ENCODE data around the gene C1QTNF3.
A peak's percentile ranks its signal among the peaks of the same experiment; 100 is the strongest.

C1QTNF3 gene

GRCh38 chr5:33984178-33984577 is 58.8 kb downstream of the C1QTNF3 start:
- Histone ChIP-seq H3K4me2 (ENCODE audit: low read length) (no peak overlapping the region), H3K9ac (ENCODE audit: low read length) (no peak overlapping the region), H3K79me2 (ENCODE audit: control insufficient read depth, insufficient read depth, low read length) (no peaks in the 10 kb centered on the region), H2BK5ac (ENCODE audit: low read length) (no peak overlapping the region), H4K8ac (ENCODE audit: low read depth, low read length) (no peak overlapping the region), H3K4ac (ENCODE audit: low read depth, low read length) (no peak overlapping the region), H3K36me3 (ENCODE audit: control insufficient read depth, insufficient read depth, low read length) (peaks cover 2% of the 10 kb centered on the region), H3K4me1 (ENCODE audit: control insufficient read depth, low read depth, low read length) (peaks cover 3% of the 10 kb centered on the region), H4K5ac (ENCODE audit: low read length) (no peak overlapping the region), H2BK15ac (replicated peaks; ENCODE audit: low read depth) (no peak overlapping the region), H3K79me1 (ENCODE audit: low read length) (no peaks in the 10 kb centered on the region), H3K23ac (ENCODE audit: low read length) (no peak overlapping the region), H3K18ac (ENCODE audit: low read length) (no peak overlapping the region), H3K27me3 (ENCODE audit: insufficient read depth, low read length, poor library complexity) (no peaks in the 10 kb centered on the region), H2AK5ac (ENCODE audit: low read length) (no peak overlapping the region), H3K4me3 (ENCODE audit: low read length) (no peak overlapping the region), H3K27ac (ENCODE audit: low read depth, low read length) (no peak overlapping the region), H3K56ac (ENCODE audit: low read length) (no peak overlapping the region), H2BK120ac (ENCODE audit: low read depth, low read length) (no peak overlapping the region)
- no CpG with 5 or more reads among the region's 15 CpGs for WGBS (ENCODE audit: extremely low coverage, insufficient coverage, low lambda C conversion rate)
- no peak for DNase-seq

DNA sequence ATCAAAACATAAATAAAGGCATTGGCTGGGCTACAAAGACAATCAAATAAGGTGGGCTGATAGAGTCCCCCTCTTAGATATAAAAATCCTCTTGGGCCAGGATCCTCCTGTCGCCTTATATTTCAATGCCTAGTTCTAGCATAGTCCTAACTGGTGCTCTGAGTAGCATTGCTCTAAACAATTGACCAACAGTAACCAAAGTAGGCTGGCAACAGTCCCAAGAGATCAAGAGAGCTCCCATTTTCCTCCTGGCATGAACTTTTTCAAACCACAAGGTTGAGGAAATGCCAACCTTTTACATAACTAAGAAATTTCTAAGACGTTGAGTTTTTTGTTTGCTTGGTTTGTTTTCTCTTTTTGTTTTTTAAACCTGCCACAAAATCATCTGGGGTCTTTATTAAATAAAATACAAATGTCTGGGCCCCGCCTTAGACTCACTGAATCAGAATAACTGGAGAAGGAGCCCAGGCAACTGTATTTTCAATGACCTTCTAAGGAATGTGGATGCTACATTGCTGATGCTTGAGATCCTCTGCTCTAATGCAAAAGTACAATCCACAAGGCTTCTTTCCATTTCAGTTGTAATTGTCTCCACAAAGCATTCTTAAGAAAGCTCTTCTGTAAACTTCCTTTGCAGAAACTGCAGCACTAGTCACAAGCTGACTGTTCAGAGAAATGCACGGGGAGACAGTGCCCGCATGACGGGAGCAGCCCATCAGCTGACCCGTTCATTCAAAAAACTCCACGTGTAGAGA is 61.4 kb downstream of the C1QTNF3 start:
- no CpG with 5 or more reads among the region's 8 CpGs for WGBS (ENCODE audit: extremely low coverage, insufficient coverage, low lambda C conversion rate)
- Histone ChIP-seq H3K79me1 (ENCODE audit: low read length) (no peaks in the 10 kb centered on the region), H2BK5ac (ENCODE audit: low read length) (no peak overlapping the region), H3K23ac (ENCODE audit: low read length) (no peak overlapping the region), H3K36me3 (ENCODE audit: control insufficient read depth, insufficient read depth, low read length) (no peaks in the 10 kb centered on the region), H3K4me3 (ENCODE audit: low read length) (no peak overlapping the region), H3K4me2 (ENCODE audit: low read length) (no peak overlapping the region), H3K56ac (ENCODE audit: low read length) (no peak overlapping the region), H3K27me3 (ENCODE audit: insufficient read depth, low read length, poor library complexity) (no peaks in the 10 kb centered on the region), H2BK120ac (ENCODE audit: low read depth, low read length) (no peak overlapping the region), H4K8ac (ENCODE audit: low read depth, low read length) (no peak overlapping the region), H3K4ac (ENCODE audit: low read depth, low read length) (no peak overlapping the region), H2AK5ac (ENCODE audit: low read length) (no peak overlapping the region), H3K4me1 (ENCODE audit: control insufficient read depth, low read depth, low read length) (peaks cover 3% of the 10 kb centered on the region), H3K9ac (ENCODE audit: low read length) (no peak overlapping the region), H3K27ac (ENCODE audit: low read depth, low read length) (no peak overlapping the region), H3K18ac (ENCODE audit: low read length) (no peak overlapping the region), H2BK15ac (replicated peaks; ENCODE audit: low read depth) (no peak overlapping the region), H4K5ac (ENCODE audit: low read length) (no peak overlapping the region), H3K79me2 (ENCODE audit: control insufficient read depth, insufficient read depth, low read length) (no peaks in the 10 kb centered on the region)
- no peak for DNase-seq

DNA sequence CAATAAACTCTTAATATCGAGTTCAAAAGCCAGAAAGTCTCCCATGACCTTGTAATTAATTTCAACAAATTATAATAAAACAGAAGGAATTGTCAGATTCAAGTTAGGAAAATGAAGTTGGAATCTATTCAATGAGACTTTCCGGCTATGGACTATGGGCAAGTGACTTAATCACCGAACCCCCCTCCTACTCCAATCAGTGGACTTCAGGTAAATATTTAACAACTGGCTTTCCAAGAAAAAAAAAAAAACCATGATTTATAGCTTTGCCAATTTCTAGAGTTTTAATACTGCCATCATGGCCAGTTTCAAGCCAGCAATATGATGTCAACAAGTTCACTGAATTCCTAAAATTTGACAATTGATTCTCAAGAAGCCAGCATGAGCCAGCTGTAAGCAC is 63.0 kb downstream of the C1QTNF3 start:
- H4K5ac ChIP-seq (ENCODE audit: low read length): no peak overlapping the region
- DNase-seq: no peak
- no peak overlapping the region for H2AK5ac ChIP-seq (ENCODE audit: low read length)
- H3K36me3 ChIP-seq (ENCODE audit: control insufficient read depth, insufficient read depth, low read length): no peaks in the 10 kb centered on the region
- no peaks in the 10 kb centered on the region for H3K79me2 ChIP-seq (ENCODE audit: control insufficient read depth, insufficient read depth, low read length)
- no CpG with 5 or more reads among the region's 3 CpGs for WGBS (ENCODE audit: extremely low coverage, insufficient coverage, low lambda C conversion rate)
- H2BK5ac ChIP-seq (ENCODE audit: low read length): no peak overlapping the region
- H3K4ac ChIP-seq (ENCODE audit: low read depth, low read length): no peak overlapping the region
- no peak overlapping the region for H3K56ac ChIP-seq (ENCODE audit: low read length)
- no peak overlapping the region for H4K8ac ChIP-seq (ENCODE audit: low read depth, low read length)
- no peak overlapping the region for H3K4me3 ChIP-seq (ENCODE audit: low read length)
- no peak overlapping the region for H2BK120ac ChIP-seq (ENCODE audit: low read depth, low read length)
- no peak overlapping the region for H3K4me2 ChIP-seq (ENCODE audit: low read length)
- H3K27ac ChIP-seq (ENCODE audit: low read depth, low read length): no peak overlapping the region
- H3K27me3 ChIP-seq (ENCODE audit: insufficient read depth, low read length, poor library complexity): no peaks in the 10 kb centered on the region
- no peak overlapping the region for H3K9ac ChIP-seq (ENCODE audit: low read length)
- no peaks in the 10 kb centered on the region for H3K79me1 ChIP-seq (ENCODE audit: low read length)
- H3K4me1 ChIP-seq (ENCODE audit: control insufficient read depth, low read depth, low read length): peaks cover 2% of the 10 kb centered on the region
- no peak overlapping the region for H2BK15ac ChIP-seq (replicated peaks; ENCODE audit: low read depth)
- no peak overlapping the region for H3K18ac ChIP-seq (ENCODE audit: low read length)
- no peak overlapping the region for H3K23ac ChIP-seq (ENCODE audit: low read length)

DNA sequence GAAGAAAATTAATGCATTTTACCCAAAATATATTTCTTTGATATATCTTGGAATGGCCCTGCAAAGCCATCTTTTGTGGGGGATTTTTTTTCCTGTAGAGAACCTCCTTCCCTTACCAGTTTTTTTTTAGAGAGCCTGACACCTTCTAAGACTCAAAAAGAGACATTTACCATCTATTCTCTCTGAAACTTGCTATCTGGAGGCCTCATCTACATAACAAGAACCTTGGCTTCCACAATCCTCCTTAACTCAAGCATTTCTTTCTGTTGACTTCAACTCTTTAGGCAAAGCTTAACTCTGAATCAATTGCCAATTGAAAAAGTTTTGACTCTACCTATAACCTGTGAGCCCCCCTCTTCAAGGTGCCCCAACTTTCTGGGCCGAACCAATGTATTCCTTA is 64.7 kb downstream of the C1QTNF3 start:
- H2AK5ac ChIP-seq (ENCODE audit: low read length): no peak overlapping the region
- H3K79me2 ChIP-seq (ENCODE audit: control insufficient read depth, insufficient read depth, low read length): no peaks in the 10 kb centered on the region
- no peak overlapping the region for H2BK15ac ChIP-seq (replicated peaks; ENCODE audit: low read depth)
- no peak overlapping the region for H3K9ac ChIP-seq (ENCODE audit: low read length)
- no peak overlapping the region for H2BK5ac ChIP-seq (ENCODE audit: low read length)
- no peaks in the 10 kb centered on the region for H3K4me1 ChIP-seq (ENCODE audit: control insufficient read depth, low read depth, low read length)
- peak; percentile 13 for DNase-seq
- no peak overlapping the region for H3K4ac ChIP-seq (ENCODE audit: low read depth, low read length)
- H3K23ac ChIP-seq (ENCODE audit: low read length): no peak overlapping the region
- no peak overlapping the region for H2BK120ac ChIP-seq (ENCODE audit: low read depth, low read length)
- H3K4me2 ChIP-seq (ENCODE audit: low read length): no peak overlapping the region
- H3K56ac ChIP-seq (ENCODE audit: low read length): no peak overlapping the region
- WGBS (ENCODE audit: extremely low coverage, insufficient coverage, low lambda C conversion rate): no CpG with 5 or more reads among the region's 1 CpG
- no peak overlapping the region for H3K27ac ChIP-seq (ENCODE audit: low read depth, low read length)
- no peaks in the 10 kb centered on the region for H3K27me3 ChIP-seq (ENCODE audit: insufficient read depth, low read length, poor library complexity)
- no peak overlapping the region for H3K4me3 ChIP-seq (ENCODE audit: low read length)
- H3K18ac ChIP-seq (ENCODE audit: low read length): no peak overlapping the region
- H3K79me1 ChIP-seq (ENCODE audit: low read length): no peaks in the 10 kb centered on the region
- no peak overlapping the region for H4K8ac ChIP-seq (ENCODE audit: low read depth, low read length)
- no peaks in the 10 kb centered on the region for H3K36me3 ChIP-seq (ENCODE audit: control insufficient read depth, insufficient read depth, low read length)
- H4K5ac ChIP-seq (ENCODE audit: low read length): no peak overlapping the region

DNA sequence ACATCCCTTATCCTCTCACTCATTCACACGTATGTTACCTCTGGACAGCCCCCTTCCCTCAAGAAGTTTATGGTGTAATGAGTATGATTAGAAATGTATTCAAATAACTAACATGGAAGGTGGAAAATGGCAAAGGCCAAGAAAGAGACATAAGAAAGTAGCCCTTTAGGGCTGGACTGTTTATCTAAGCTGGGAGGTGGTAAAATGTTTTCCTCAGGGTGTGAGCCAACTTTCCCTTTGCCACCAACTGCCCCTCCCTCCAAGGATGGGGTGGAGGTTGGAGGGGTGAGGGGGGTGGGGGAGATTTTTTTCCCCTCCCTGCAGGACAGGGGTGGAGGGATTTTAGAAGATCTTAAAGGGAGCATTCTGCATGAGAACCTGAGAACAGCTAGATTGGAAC is 66.7 kb downstream of the C1QTNF3 start:
- no peaks in the 10 kb centered on the region for H3K4me1 ChIP-seq (ENCODE audit: control insufficient read depth, low read depth, low read length)
- no peak overlapping the region for H3K9ac ChIP-seq (ENCODE audit: low read length)
- no peaks in the 10 kb centered on the region for H3K36me3 ChIP-seq (ENCODE audit: control insufficient read depth, insufficient read depth, low read length)
- H2BK5ac ChIP-seq (ENCODE audit: low read length): no peak overlapping the region
- no peak overlapping the region for H3K56ac ChIP-seq (ENCODE audit: low read length)
- H4K8ac ChIP-seq (ENCODE audit: low read depth, low read length): no peak overlapping the region
- no peak overlapping the region for H3K4ac ChIP-seq (ENCODE audit: low read depth, low read length)
- no CpG with 5 or more reads among the region's 1 CpG for WGBS (ENCODE audit: extremely low coverage, insufficient coverage, low lambda C conversion rate)
- no peak overlapping the region for H2BK15ac ChIP-seq (replicated peaks; ENCODE audit: low read depth)
- no peaks in the 10 kb centered on the region for H3K79me1 ChIP-seq (ENCODE audit: low read length)
- H3K27me3 ChIP-seq (ENCODE audit: insufficient read depth, low read length, poor library complexity): no peaks in the 10 kb centered on the region
- H2BK120ac ChIP-seq (ENCODE audit: low read depth, low read length): no peak overlapping the region
- no peak for DNase-seq
- H2AK5ac ChIP-seq (ENCODE audit: low read length): no peak overlapping the region
- H3K79me2 ChIP-seq (ENCODE audit: control insufficient read depth, insufficient read depth, low read length): no peaks in the 10 kb centered on the region
- no peak overlapping the region for H4K5ac ChIP-seq (ENCODE audit: low read length)
- no peak overlapping the region for H3K4me2 ChIP-seq (ENCODE audit: low read length)
- H3K4me3 ChIP-seq (ENCODE audit: low read length): no peak overlapping the region
- no peak overlapping the region for H3K27ac ChIP-seq (ENCODE audit: low read depth, low read length)
- H3K18ac ChIP-seq (ENCODE audit: low read length): no peak overlapping the region
- no peak overlapping the region for H3K23ac ChIP-seq (ENCODE audit: low read length)

DNA sequence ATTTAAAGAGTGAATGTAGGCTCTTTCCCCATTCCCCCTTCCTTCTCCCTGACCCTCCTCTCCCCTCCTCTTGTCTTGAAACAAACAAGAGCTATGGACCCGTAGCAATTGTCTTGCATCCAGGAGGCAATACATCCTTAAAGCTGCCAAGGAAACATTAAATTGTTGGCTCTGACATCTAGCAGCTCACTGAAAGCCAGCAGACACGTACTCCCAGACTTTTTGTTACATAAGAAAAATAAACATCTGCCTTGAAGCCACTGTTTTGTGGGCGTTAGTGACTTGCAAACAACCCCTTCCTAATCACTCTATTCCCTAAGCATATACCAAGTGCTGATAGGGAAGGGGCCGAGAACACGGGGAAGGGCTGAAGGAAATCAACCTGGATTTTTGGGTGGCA is 67.2 kb downstream of the C1QTNF3 start:
- no peak overlapping the region for H4K8ac ChIP-seq (ENCODE audit: low read depth, low read length)
- H3K36me3 ChIP-seq (ENCODE audit: control insufficient read depth, insufficient read depth, low read length): no peaks in the 10 kb centered on the region
- no peak overlapping the region for H3K18ac ChIP-seq (ENCODE audit: low read length)
- no peak overlapping the region for H3K27ac ChIP-seq (ENCODE audit: low read depth, low read length)
- H2BK5ac ChIP-seq (ENCODE audit: low read length): no peak overlapping the region
- H3K4ac ChIP-seq (ENCODE audit: low read depth, low read length): no peak overlapping the region
- no peaks in the 10 kb centered on the region for H3K27me3 ChIP-seq (ENCODE audit: insufficient read depth, low read length, poor library complexity)
- no peak overlapping the region for H2AK5ac ChIP-seq (ENCODE audit: low read length)
- no peak overlapping the region for H2BK15ac ChIP-seq (replicated peaks; ENCODE audit: low read depth)
- no CpG with 5 or more reads among the region's 5 CpGs for WGBS (ENCODE audit: extremely low coverage, insufficient coverage, low lambda C conversion rate)
- no peak overlapping the region for H2BK120ac ChIP-seq (ENCODE audit: low read depth, low read length)
- H3K56ac ChIP-seq (ENCODE audit: low read length): no peak overlapping the region
- DNase-seq: no peak
- H3K9ac ChIP-seq (ENCODE audit: low read length): no peak overlapping the region
- H3K23ac ChIP-seq (ENCODE audit: low read length): no peak overlapping the region
- no peaks in the 10 kb centered on the region for H3K79me1 ChIP-seq (ENCODE audit: low read length)
- no peaks in the 10 kb centered on the region for H3K4me1 ChIP-seq (ENCODE audit: control insufficient read depth, low read depth, low read length)
- H3K4me3 ChIP-seq (ENCODE audit: low read length): no peak overlapping the region
- H4K5ac ChIP-seq (ENCODE audit: low read length): no peak overlapping the region
- no peaks in the 10 kb centered on the region for H3K79me2 ChIP-seq (ENCODE audit: control insufficient read depth, insufficient read depth, low read length)
- no peak overlapping the region for H3K4me2 ChIP-seq (ENCODE audit: low read length)
